HT-29 (cell line): ENCODE data around the gene ZNF3. TPM values are rescaled to one million over a fixed set of nuclear protein-coding genes. Genes with fewer than 3 reads are reported as not detected.

Source experiments
- DNase-seq: peaks from one replicate; pipeline ENCODE4 v3.0.0-alpha.2; 2015; ENCODE audit warnings: low spot score
- small RNA-seq: library from RNA; depleted of rRNA; stranded (forward); fragments of <200 nt; gene quantifications from one replicate; pipeline ENCODE3, GENCODE V24; 2014
- total RNA-seq: library from RNA; depleted of rRNA; stranded (reverse); fragments of >200 nt; shearing (Covaris generic); gene quantifications from 2 replicates; pipeline ENCODE4 v1.2.3, GENCODE V29; 2014; rRNA removed

The ZNF3 gene
- total RNA-seq, 1 experiment from 2014 or later, result 22.2 TPM

DNA sequence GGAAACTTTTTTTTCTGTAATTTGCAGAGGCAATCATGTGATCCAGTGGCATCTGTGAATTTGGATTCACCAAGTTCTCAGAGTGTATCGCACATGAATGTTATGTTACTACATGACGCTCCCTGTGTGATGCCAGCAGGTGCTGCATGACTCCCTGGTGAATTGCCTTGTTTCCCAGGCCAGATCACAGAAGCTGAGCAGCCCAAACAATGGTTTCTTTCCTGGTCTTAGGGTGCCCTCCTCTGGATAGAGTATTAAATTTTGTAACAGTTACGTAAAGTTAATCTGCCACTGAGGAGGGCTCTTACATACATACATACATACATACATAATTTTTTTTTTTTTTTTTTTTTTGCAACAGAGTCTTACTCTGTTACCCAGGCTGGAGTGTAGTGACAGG lies 28.3 kb downstream of the ZNF3 start:
- DNase-seq, result peak; percentile 93

DNA sequence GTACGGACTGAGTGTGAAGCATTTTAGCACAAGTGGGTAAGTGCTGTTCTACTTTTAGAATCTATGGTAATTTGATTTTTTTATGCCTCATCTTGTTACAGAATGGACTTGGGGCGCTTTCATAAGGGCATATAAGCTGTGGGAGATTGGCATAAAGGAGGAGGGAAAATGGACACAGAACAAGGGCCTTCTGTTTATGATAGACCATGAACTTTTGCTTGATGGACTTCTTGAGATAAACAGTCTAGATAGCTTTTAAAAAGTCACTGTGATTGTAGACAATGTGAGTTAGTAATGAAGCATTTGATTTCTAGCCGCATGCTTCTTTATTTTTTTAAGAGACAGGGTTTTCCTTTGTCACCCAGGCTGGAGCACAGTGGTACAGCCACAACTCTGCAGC lies 29.9 kb downstream of the ZNF3 start:
- no peak for DNase-seq

DNA sequence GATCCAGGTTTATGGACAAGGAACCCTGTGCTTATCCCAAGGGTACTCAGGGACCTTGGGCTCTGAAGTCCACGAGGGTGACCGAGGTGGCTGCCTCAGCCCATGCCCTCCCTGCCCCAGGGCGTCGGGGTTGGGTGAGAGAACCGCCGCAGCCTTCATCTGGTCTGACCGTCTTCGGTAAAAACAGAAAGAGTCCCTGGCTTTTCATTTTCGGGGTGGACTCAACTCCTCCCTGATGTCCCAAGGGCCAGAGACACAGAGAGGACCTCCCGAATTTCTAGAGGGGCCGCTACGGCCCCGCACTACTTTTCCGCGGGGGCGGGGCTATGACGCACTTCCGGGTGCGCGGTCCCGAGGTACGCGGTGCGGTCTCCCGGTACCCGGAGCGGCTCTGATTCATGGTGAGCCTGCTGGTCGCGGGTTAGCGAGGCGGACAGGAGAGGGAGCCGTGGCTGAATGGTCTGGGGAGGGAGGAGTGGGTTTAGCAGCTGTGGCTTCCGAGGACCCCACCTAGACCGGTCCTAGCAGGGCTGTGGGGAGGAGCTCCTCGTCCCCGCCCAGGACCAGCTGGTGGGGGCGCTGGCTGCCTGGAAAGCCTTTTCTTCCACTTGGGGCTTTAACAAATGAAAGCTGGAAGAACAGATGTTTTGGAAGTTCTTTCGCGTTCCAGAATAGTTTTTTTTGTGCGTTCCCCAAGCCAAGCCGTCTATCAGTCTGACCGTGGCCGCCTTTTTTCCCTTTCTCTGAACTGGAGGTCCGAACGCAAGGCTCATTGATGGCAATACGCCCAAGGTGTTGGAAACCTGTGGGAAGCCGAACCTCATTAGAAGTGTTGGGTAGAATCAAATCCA lies 31.9 kb downstream of the ZNF3 start, which contains the start of gene ZSCAN21:
Gene ZSCAN21 (plus strand): TSS at position 334 of the 851 bp plus-strand sequence. CDS start 7,233 bp downstream, outside the sequence.
- DNase-seq, result peak; percentile 87

DNA sequence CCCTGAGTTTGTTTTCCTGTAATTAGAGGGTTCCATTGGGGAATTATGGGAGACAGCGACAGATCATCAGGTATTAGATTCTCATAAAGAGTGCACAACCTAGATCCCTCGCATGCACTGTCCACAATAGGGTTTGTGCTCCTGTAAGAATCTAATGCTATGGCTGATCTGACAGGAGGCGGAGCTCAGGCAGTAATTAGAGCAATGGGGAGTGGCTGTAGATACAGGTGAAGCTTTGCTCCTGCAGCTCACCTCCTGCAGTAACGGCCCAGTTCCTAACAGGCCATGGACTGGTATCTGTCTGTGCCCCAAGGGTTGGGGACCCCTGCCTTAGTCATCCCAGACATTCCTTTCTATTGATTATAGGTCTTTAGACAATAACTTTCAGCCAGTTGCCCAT lies 32.8 kb downstream of the ZNF3 start:
- DNase-seq, result peak; percentile 19

DNA sequence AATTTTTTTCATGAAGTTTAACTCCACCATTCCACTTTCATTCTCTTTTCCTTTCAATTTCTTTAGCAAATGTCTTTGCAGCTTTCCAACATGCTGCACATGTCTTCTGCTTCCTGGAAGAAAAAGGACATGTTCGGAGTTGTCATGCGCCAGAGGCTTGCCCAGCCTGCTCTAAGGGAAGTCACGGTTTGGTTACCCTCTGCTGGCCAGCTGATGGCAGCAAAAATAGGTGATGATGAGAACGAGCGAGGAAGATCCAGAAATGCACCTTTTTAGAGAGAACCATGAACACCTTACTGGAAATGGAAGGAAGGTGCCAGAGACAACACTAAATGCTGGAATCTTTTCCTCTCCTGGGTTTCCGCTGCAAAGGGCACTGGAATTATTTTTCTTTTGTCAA lies 36.8 kb downstream of the ZNF3 start:
- peak; percentile 69 for DNase-seq

DNA sequence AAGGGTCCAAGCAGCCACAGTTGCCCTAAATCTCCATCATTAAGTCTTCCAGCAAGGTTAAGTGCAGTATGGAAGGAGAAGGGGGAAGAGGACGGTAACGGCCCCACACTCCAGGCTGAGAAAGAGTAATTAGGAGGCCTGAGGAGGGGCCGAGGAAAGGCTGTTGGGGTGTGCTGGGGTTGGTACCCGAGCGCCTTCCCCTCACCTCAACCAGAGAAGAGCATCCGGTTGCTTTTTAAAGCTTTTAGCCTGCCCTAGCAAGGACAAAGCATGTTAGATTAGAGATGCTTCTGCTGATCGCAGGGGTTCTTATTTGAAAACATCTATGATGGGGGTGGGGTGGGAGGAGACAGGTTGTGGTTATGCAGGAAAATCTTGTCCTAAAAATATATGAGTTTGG lies 40.9 kb downstream of the ZNF3 start:
- no peak for DNase-seq

DNA sequence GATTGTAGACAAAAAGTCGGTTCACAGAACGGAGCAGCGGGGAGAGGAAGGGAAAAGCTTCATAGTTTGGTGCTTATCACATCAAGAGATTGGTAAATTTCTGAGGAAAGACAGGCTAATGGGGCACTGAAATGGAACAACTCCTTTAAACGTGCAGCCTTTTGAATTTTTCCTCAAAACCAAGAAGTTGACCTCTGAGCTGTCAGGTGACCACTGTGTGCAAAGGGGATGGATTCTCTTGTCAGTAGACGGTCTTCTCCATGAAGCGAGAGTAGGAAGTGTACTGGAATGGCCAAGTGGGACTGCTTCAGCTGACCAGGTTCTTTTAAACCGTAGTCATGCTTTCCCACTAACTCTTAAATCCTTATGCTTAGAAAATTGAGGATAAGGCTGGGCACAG lies 43.2 kb downstream of the ZNF3 start:
- DNase-seq, result no peak

DNA sequence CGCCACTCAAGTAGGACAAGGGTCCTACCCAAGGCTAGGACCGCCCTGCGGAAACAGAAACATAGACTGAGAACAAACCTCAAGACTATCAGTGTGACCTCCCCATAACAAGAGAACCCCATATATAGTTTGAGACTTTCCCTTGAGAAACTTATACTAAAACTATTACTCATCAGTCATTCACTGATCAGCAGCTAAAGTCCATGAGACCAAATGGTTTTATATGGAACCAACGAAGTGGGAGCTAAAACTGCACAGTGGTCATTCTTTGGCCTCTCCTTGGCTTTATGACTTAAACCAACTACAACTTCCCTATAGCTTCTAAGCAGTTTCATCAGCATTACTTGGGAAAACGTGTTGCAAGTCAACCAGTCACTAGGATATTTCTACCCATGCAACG lies 45.6 kb downstream of the ZNF3 start:
- no peak for DNase-seq

DNA sequence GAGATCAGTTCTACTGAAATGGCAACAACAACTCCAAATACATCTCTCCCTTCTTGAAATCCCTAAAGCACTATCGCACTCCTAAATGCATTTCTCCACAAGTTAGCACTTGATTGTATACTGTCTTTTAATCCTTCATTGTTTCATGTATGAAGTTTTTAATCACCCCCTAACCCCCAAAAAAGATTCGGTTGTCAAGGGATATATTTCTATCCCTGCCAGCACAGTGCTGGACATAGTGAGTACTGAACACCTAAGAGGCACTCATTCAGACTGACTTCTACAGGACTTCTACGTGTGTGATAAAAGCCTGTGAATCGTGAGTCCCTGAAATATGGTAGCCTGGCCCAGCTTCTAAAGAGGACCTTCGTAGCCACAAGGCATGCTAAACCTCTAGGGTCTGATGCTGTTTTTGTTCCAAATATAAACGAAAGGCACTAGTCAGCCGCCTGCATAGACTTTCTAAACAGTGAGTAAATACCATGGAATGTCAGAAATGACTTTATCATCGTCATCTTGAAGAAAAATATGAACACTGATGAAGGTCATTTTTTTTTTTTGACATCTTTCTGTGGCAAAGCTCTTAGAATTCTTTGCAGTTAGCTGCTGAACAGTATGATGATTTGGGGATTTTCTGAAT lies 46.5 kb downstream of the ZNF3 start:
- DNase-seq, result no peak

DNA sequence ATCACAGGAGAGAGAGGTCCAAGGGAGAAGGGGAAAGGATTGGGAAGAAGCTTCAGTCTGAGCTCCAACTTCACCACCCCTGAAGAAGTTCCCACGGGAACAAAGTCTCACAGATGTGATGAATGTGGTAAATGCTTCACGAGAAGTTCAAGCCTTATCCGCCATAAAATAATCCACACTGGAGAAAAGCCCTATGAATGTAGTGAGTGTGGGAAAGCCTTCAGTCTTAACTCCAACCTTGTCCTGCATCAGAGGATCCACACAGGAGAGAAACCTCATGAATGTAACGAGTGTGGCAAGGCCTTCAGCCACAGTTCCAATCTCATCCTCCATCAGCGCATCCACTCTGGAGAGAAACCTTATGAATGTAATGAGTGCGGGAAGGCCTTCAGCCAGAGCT lies 48.0 kb downstream of the ZNF3 start:
- no peak for DNase-seq

DNA sequence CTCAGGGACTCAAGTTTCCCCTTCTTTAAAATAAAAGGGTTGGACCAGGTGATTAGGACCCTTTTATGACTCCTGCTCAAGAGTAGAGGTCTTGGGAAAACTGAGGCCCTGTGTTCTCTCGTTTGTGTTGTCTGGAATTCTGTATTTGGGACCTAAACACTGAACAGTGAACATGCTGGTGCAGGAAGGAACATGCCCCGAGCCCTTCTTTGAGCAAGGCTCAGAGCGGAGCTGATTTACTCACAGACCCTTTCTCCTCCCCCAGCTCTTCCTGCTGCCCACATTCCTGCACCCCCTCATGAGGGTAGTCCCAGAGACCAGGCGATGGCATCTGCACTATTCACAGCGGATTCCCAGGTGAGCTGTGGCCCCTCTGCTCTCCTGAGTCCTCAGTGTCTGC lies 51.9 kb downstream of the ZNF3 start:
- no peak for DNase-seq

DNA sequence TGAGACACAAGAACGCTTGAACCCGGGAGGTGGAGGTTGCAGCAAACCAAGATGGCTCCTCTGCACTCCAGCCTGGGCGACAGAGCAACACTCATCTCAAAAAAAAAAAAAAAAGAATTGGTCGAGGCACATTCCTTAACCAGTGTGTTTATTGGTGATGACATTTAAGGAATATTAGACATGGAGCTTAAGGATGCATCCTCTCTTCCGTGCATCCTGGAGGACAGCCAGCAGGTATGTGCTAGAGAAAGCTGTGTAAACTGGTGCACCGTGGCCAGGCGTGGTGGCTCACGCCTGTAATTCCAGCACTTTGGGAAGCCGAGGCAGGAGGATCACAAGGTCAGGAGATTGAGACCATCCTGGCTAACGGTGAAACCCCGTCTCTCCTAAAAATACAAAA lies 54.3 kb downstream of the ZNF3 start:
- DNase-seq, result no peak

DNA sequence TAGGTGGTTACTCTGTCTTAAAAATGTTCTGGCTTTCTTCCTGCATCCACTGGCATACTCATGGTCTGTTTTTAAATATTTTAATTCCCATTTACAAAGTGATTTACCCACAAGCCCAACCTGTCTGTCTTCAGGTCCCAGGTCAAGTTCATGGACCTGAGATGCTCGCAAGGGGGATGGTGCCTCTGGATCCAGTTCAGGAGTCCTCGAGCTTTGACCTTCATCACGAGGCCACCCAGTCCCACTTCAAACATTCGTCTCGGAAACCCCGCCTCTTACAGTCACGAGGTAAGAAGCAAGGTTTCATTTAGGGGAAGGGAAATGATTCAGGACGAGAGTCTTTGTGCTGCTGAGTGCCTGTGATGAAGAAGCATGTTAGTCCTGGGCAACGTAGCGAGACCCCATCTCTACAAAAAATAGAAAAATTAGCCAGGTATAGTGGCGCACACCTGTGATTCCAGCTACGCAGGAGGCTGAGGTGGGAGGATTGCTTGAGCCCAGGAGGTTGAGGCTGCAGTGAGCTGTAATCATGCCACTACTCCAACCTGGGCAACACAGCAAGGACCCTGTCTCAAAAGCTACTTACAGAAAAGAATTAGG lies 57.4 kb downstream of the ZNF3 start:
- no peak for DNase-seq

DNA sequence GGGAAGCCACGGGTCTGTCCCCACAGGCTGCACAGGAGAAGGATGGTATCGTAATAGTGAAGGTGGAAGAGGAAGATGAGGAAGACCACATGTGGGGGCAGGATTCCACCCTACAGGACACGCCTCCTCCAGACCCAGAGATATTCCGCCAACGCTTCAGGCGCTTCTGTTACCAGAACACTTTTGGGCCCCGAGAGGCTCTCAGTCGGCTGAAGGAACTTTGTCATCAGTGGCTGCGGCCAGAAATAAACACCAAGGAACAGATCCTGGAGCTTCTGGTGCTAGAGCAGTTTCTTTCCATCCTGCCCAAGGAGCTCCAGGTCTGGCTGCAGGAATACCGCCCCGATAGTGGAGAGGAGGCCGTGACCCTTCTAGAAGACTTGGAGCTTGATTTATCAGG lies 58.0 kb downstream of the ZNF3 start:
- no peak for DNase-seq

DNA sequence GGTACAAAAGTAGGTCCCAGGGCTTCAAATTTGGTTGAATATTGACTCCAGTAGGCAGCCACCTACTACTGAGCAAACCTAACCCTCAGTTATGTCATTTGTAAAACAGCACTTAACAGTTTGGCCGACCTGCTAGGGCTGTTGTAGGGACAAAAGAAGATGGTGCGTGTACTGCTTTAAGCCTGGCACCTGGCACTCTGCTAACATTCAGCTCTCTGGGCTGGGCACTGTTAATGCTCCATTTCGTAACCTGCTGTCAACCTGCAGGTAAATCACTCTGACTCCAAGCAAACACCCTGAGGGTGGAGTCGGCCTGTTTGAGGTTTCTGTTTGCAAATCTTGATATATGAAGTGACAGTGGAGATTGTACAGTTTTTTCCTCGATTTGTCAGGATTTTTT lies 58.9 kb downstream of the ZNF3 start:
- DNase-seq, result peak; percentile 82

DNA sequence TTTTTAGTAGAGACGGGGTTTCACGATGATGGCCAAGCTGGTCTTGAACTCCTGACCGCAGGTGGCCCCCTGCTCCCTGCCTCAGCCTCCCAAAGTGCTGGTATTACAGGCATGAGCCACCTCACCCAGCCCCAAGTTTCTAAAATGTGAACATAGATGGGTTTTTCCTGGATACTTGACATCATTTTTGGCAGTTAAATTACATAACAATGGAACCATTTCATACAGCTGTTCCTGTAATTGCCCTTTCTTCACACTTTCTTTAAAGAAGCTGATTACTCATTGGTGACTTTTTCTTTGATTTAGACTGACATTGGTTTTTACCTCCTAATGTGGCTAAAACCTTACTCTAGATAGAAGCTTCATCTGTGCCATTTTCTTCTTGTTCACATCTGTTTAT lies 60.2 kb downstream of the ZNF3 start:
- no peak for DNase-seq

Small RNAs within 50 kb of the gene (small RNA-seq; reads per million reads assigned to genes)
- 10.5 reads per million, percentile 88 among the genes with 10 or more reads in this experiment for gene MIR106B
- gene MIR25, result 175 reads per million, percentile 98 among the genes with 10 or more reads in this experiment
- 63.7 reads per million, percentile 96 among the genes with 10 or more reads in this experiment for gene MIR93

Other genes with a start within 250 kb of the ZNF3 start
- gene OR2AE1, start 204.7 kb downstream of the ZNF3 start, total RNA-seq, result 0.55 TPM in 1 of 2 replicates, not detected in the other
- 15.1 and 16.0 TPM in 2 replicates for gene TRIM4, start 162.2 kb downstream of the ZNF3 start, total RNA-seq
- gene GJC3, start 152.1 kb downstream of the ZNF3 start, total RNA-seq, result not detected in 2 replicates
- 42.3 and 43.2 TPM in 2 replicates for gene AZGP1, start 105.7 kb downstream of the ZNF3 start, total RNA-seq
- gene ZKSCAN1, start 66.1 kb downstream of the ZNF3 start, total RNA-seq, result 22.5 and 32.1 TPM in 2 replicates
- gene ZSCAN21, start 31.9 kb downstream of the ZNF3 start, total RNA-seq, result 7.7 and 7.9 TPM in 2 replicates
- gene COPS6, start 7.2 kb upstream of the ZNF3 start, total RNA-seq, result 111 and 128 TPM in 2 replicates
- 461 and 531 TPM in 2 replicates for gene MCM7, start 19.7 kb upstream of the ZNF3 start, total RNA-seq
- 36.8 and 38.1 TPM in 2 replicates for gene AP4M1, start 19.9 kb upstream of the ZNF3 start, total RNA-seq
- 45.0 and 65.5 TPM in 2 replicates for gene TAF6, start 37.6 kb upstream of the ZNF3 start, total RNA-seq
- 2.7 and 5.5 TPM in 2 replicates for gene CNPY4, start 37.9 kb upstream of the ZNF3 start, total RNA-seq
- 1.3 and 2.9 TPM in 2 replicates for gene MBLAC1, start 45.2 kb upstream of the ZNF3 start, total RNA-seq
- 310 and 344 TPM in 2 replicates for gene LAMTOR4, start 67.2 kb upstream of the ZNF3 start, total RNA-seq
- gene TRAPPC14, start 77.0 kb upstream of the ZNF3 start, total RNA-seq, result 22.5 and 27.8 TPM in 2 replicates
- gene GAL3ST4, start 86.9 kb upstream of the ZNF3 start, total RNA-seq, result not detected in 2 replicates
- 1.7 and 4.2 TPM in 2 replicates for gene GPC2, start 95.7 kb upstream of the ZNF3 start, total RNA-seq
- gene STAG3, start 96.2 kb upstream of the ZNF3 start, total RNA-seq, result 0.05 and 0.08 TPM in 2 replicates
- gene PVRIG, start 138.2 kb upstream of the ZNF3 start, total RNA-seq, result not detected in 2 replicates
- not detected in 2 replicates for gene SPDYE3, start 226.0 kb upstream of the ZNF3 start, total RNA-seq